Astrocyte (in vitro differentiated cells and primary cell): ENCODE measurements around the gene EXD3.

ENCODE experiments used
- EZH2 ChIP-seq: IDR thresholded peaks from 2 replicates; pipeline ENCODE4 v1.6.1; 2012; ENCODE audit warnings: mild to moderate bottlenecking, low read length, inconsistent platforms; ENCODE audit not compliant: insufficient read depth
- TF ChIP-seq, protein P1 (sequence below): IDR thresholded peaks from 2 replicates; pipeline ENCODE4 v1.5.1; 2011; ENCODE audit warnings: low read depth, mild to moderate bottlenecking, inconsistent platforms, low read length, moderate library complexity; ENCODE audit not compliant: insufficient read depth

DNA sequence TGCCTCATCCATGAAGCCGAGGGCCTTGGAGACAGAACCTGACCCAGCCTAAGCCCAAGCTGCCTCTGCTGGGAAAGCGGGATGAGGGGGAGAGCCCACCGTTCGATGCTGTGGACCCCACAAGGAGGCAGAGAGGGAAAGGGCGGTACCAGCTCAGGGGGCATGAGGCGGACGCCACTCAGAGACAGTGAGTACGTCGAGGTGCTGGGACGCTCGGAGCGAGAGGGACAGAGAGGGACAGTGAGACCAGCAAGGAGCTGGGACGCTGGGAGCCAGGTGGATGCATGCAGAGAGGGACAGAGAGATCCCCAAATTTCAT, 33.6 kb downstream of the EXD3 start:
- no peak for TF ChIP-seq EZH2
- TF ChIP-seq, protein P1, sequence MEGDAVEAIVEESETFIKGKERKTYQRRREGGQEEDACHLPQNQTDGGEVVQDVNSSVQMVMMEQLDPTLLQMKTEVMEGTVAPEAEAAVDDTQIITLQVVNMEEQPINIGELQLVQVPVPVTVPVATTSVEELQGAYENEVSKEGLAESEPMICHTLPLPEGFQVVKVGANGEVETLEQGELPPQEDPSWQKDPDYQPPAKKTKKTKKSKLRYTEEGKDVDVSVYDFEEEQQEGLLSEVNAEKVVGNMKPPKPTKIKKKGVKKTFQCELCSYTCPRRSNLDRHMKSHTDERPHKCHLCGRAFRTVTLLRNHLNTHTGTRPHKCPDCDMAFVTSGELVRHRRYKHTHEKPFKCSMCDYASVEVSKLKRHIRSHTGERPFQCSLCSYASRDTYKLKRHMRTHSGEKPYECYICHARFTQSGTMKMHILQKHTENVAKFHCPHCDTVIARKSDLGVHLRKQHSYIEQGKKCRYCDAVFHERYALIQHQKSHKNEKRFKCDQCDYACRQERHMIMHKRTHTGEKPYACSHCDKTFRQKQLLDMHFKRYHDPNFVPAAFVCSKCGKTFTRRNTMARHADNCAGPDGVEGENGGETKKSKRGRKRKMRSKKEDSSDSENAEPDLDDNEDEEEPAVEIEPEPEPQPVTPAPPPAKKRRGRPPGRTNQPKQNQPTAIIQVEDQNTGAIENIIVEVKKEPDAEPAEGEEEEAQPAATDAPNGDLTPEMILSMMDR: no peak
